Measurements from ENCODE around the gene DDX47. TPM values are rescaled to one million over a fixed set of nuclear protein-coding genes. Genes with fewer than 3 reads are reported as not detected.

DDX47 gene
- total and polyA plus RNA-seq, 2 of the 13 experiments (the other 11 are each of a cell fraction or from before 2014, with no cell fraction given) = 48.5 to 78.7 TPM

- DNase-seq (ENCODE audit: low spot score) (no peak), FAIRE-seq (no peak), ATAC-seq (no peak)
- POLR2A ChIA-PET = interaction anchor here (0.9 kb wide), 1 partner anchor 11 kb away, joined by 3 read pairs; no protein-coding TSS in a partner anchor
- BruUV-seq (replicated peaks) = no TSS peak
- no peaks in the 10 kb centered on the region for H3K9me3 ChIP-seq (ENCODE audit: low read length)
- H2AFZ ChIP-seq (ENCODE audit: low read length) = no peak overlapping the region
- H3K4me2 ChIP-seq (ENCODE audit: low read depth, low read length) = no peak overlapping the region
- no peaks in the 10 kb centered on the region for H4K20me1 ChIP-seq (ENCODE audit: insufficient read depth, low read length)
- CTCF ChIA-PET (ENCODE audit: low intra/inter-chr PET ratio, low total read pairs) = no interaction called here
- peaks cover 19% of the 10 kb centered on the region for H3K79me2 ChIP-seq (ENCODE audit: insufficient read depth, low read length)
- H3K4me1 ChIP-seq (ENCODE audit: insufficient read depth, low read length) = no peaks in the 10 kb centered on the region
- WGBS (ENCODE audit: low lambda C conversion rate) = 96% methylated on average over 6 of the region's 6 CpGs
- no peak overlapping the region for H3K27ac ChIP-seq (ENCODE audit: extremely low read length, insufficient read depth, low read length)
- no peak overlapping the region for H3K4me3 ChIP-seq (replicated peaks in 1 of 3; ENCODE audit: insufficient read depth in 1 of 3, low read depth in 2 of 3, low read length in 3 of 3)
- intact Hi-C loops (cut with micrococcal nuclease; ENCODE audit: unreplicated experiment) = no loop called here
- in situ Hi-C loops (cut with HindIII; ENCODE audit: extremely low pct_ligation_motif_present, low pct_unique_long_range_greater_than_20kb) = no loop called here
- H3K9ac ChIP-seq (ENCODE audit: insufficient read depth, low read depth, low read length) = no peak overlapping the region
- H3K27me3 ChIP-seq (ENCODE audit: control insufficient read depth in 1 of 2, insufficient read depth in 2 of 2, low read length in 2 of 2) = no peaks in the 10 kb centered on the region
- peaks cover 21 to 80% of the 10 kb centered on the region in 2 experiments for H3K36me3 ChIP-seq (replicated peaks in 1 of 2; ENCODE audit: control insufficient read depth in 1 of 2, insufficient read depth in 2 of 2, low read length in 2 of 2)
- no peak for TF ChIP-seq TSC22D2 (CRISPR knock-in tag; IDR thresholded peaks at IDR 0.05; ENCODE audit: borderline replicate concordance)
- TF ChIP-seq KIAA2018 (CRISPR knock-in tag; IDR thresholded peaks at IDR 0.05; ENCODE audit: borderline replicate concordance) = no peak
- TF ChIP-seq ZC3H13 (CRISPR knock-in tag; IDR thresholded peaks at IDR 0.05) = no peak
- no peak for TF ChIP-seq ZNF563 (CRISPR knock-in tag; IDR thresholded peaks at IDR 0.05)
- no peak for TF ChIP-seq ZNF256 (CRISPR knock-in tag; conservative IDR thresholded peaks at IDR 0.05)
These were observed 8.8 kb downstream of the DDX47 start for GRCh38 chr12:12821975-12822374.

All from HepG2 (cell line).